HUES64 (cell line): Measurements from ENCODE around the gene SH2D5. TPM values are rescaled to one million over a fixed set of nuclear protein-coding genes. Genes with fewer than 3 reads are reported as not detected.

Source experiments
- H3K27ac ChIP-seq: 2 replicates; pipeline ENCODE4 v1.7.0; 2013; ENCODE audit warnings: low read depth, low read length, inconsistent platforms
- H3K27me3 ChIP-seq: 2 replicates; pipeline ENCODE4 v1.6.1; 2013; ENCODE audit warnings: mild to moderate bottlenecking, low read length; ENCODE audit not compliant: insufficient read depth
- H3K36me3 ChIP-seq: 2 replicates; pipeline ENCODE4 v1.6.1; 2013; ENCODE audit warnings: mild to moderate bottlenecking, low read length; ENCODE audit not compliant: insufficient read depth
- H3K4me1 ChIP-seq: 2 replicates; pipeline ENCODE4 v1.6.1; 2013; ENCODE audit warnings: mild to moderate bottlenecking, low read length, moderate library complexity; ENCODE audit not compliant: insufficient read depth
- H3K4me3 ChIP-seq: 2 replicates; pipeline ENCODE4 v1.5.1; 2013; ENCODE audit warnings: mild to moderate bottlenecking, low read length, moderate library complexity
- H3K9ac ChIP-seq: 2 replicates; pipeline ENCODE4 v1.6.1; 2013; ENCODE audit warnings: mild to moderate bottlenecking, low read depth, low read length
- H3K9me3 ChIP-seq: 2 replicates; pipeline ENCODE4 v1.6.1; 2013; ENCODE audit warnings: low read depth, low read length; ENCODE audit not compliant: insufficient read depth
- WGBS: fragments of 150-250, 120-280 bp; methylation state at CpG from one replicate; pipeline ENCODE4 v1.1.7; 2013; ENCODE audit warnings: missing lambda C conversion rate; 5-methylcytosine and 5-hydroxymethylcytosine counted together
- polyA plus RNA-seq, 2 experiments: library from polyadenylated mRNA; stranded (reverse); fragments of 50-300 nt; gene quantifications; one replicate each; pipeline ENCODE4 v1.2.3, GENCODE V29; 2013

Gene SH2D5
- polyA plus RNA-seq (2013, experiment 1 of 2): 8.2 TPM
- 8.6 TPM for polyA plus RNA-seq (2013, experiment 2 of 2)

GRCh38 chr1:20732588-20733359 lies at the start of gene SH2D5:
Gene SH2D5 (minus strand): TSS chr1:20732703. CDS start chr1:20728044, 4,659 bp downstream.
- Histone ChIP-seq H3K27ac (no peak within 1 kb of the TSS), H3K9ac (no peak within 1 kb of the TSS)
- WGBS: 3% methylated on average over 38 of the region's 38 CpGs

DNA sequence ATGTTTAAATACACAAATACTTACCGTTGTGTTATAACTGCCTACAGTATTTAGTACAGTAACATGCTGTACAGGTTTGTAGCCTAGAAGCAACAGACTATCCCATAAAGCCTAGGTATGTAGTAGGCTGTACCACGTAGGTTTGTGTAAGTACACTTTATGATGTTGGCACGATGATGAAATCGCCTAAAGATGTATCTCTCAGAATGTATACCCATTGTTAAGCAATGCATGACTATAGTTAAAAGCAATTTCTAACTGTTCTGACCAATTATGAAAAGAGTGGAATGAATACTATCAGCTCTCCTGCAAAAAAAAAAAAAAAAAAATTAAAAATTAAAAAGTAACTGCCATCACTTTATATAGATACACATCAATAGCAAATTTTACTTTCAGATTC lies 43.2 kb upstream of the SH2D5 start:
- Histone ChIP-seq H3K27me3 (no peaks in the 10 kb centered on the region), H3K9ac (no peak overlapping the region), H3K4me1 (no peaks in the 10 kb centered on the region), H3K9me3 (no peaks in the 10 kb centered on the region), H3K4me3 (no peak overlapping the region), H3K27ac (no peak overlapping the region), H3K36me3 (peaks cover 97% of the 10 kb centered on the region)
- WGBS: 100% methylated on average over 4 of the region's 4 CpGs

More at GRCh38 chr1:20732588-20733359, at the start of gene SH2D5:
- Histone ChIP-seq H3K4me1 (peaks cover 20% of the 10 kb centered on the region), H3K4me3 (peak within 1 kb of the TSS; percentile 55), H3K9me3 (no peaks in the 10 kb centered on the region), H3K36me3 (no peaks in the 10 kb centered on the region), H3K27me3 (peaks cover 49% of the 10 kb centered on the region)

DNA sequence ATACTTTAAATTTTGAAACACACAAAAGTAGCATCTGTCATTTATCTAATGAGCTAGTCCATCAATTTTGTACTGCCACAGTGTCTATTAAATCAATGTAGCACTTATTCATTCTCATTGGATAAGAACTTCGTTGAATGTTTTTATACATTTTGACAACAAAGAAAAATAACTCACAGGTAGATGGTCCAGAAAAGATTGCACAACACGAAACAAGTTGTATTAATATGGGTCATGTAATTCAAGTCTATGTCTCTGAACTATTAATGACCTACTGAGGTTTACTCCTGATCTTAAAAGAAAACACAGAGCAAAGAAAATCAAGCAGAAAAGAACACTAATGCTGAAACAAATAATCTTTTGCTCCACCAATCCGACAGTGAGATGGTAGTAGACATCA lies 39.3 kb upstream of the SH2D5 start:
- H3K9ac ChIP-seq: no peak overlapping the region
- no peak overlapping the region for H3K27ac ChIP-seq
- no peaks in the 10 kb centered on the region for H3K27me3 ChIP-seq
- 100% methylated on average over 3 of the region's 3 CpGs for WGBS
- no peaks in the 10 kb centered on the region for H3K9me3 ChIP-seq
- peaks cover 99% of the 10 kb centered on the region for H3K36me3 ChIP-seq
- no peaks in the 10 kb centered on the region for H3K4me1 ChIP-seq
- H3K4me3 ChIP-seq: no peak overlapping the region

GRCh38 chr1:20770314-20771087 lies 38.0 kb upstream of the SH2D5 start:
- Histone ChIP-seq H3K9me3 (no peaks in the 10 kb centered on the region), H3K4me1 (no peaks in the 10 kb centered on the region), H3K27me3 (no peaks in the 10 kb centered on the region), H3K36me3 (peaks cover 99% of the 10 kb centered on the region), H3K9ac (no peak overlapping the region), H3K4me3 (no peak overlapping the region), H3K27ac (no peak overlapping the region)
- WGBS: 98% methylated on average over 6 of the region's 6 CpGs

- Histone ChIP-seq H3K27me3 (no peaks in the 10 kb centered on the region), H3K4me3 (no peak overlapping the region), H3K9me3 (no peaks in the 10 kb centered on the region), H3K9ac (no peak overlapping the region), H3K36me3 (peaks cover 99% of the 10 kb centered on the region), H3K27ac (no peak overlapping the region), H3K4me1 (peaks cover 3% of the 10 kb centered on the region; the same call in 1 of the 2 replicates)
Measured at GRCh38 chr1:20767271-20767670, 34.8 kb upstream of the SH2D5 start.

DNA sequence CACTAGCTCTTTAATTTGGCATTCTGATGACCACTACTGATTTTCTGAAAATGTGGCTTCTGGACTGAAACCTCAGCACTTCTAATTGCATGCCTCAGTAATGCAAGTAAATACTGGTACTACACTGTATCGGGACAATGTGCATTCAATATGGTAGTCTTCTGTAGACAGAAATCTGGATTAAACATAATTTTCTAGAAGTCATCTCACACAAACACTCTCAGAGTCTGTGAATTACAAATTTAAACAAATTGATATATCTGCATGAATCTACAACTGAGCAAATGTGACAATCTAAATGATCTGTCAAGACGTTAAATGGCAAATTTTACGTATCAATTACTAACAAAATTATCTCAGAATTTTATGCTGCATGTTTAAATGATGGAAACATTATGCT lies 30.9 kb upstream of the SH2D5 start:
- Histone ChIP-seq H3K27me3 (no peaks in the 10 kb centered on the region), H3K36me3 (peaks cover 98% of the 10 kb centered on the region), H3K27ac (no peak overlapping the region), H3K4me3 (no peak overlapping the region), H3K9ac (no peak overlapping the region), H3K4me1 (peaks cover 3% of the 10 kb centered on the region; the same call in 1 of the 2 replicates), H3K9me3 (no peaks in the 10 kb centered on the region)
- 90% methylated on average over 2 of the region's 3 CpGs for WGBS

DNA sequence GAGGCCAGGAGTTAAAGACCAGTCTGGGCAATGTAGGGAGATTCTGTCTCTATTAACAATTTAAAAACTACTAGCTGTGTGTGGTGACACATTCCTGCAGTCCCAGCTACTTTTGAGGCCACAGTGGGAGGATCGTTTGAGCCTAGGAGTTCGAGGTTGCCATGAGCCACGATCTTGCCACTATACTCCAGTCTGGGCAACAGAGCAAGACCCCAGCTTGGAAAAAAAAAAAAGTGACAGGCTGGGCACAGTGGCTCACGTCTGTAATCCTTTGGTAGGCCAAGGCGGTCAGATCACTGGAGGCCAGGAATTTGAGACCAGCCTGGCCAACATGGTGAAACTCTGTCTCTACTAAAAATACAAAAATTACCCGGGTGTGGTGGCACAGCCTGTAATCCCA lies 27.8 kb upstream of the SH2D5 start:
- Histone ChIP-seq H3K36me3 (peaks cover 97% of the 10 kb centered on the region), H3K4me1 (peaks cover 3% of the 10 kb centered on the region; the same call in 1 of the 2 replicates), H3K9me3 (no peaks in the 10 kb centered on the region), H3K27ac (no peak overlapping the region), H3K27me3 (no peaks in the 10 kb centered on the region), H3K4me3 (no peak overlapping the region), H3K9ac (no peak overlapping the region)
- WGBS: 96% methylated on average over 6 of the region's 6 CpGs

DNA sequence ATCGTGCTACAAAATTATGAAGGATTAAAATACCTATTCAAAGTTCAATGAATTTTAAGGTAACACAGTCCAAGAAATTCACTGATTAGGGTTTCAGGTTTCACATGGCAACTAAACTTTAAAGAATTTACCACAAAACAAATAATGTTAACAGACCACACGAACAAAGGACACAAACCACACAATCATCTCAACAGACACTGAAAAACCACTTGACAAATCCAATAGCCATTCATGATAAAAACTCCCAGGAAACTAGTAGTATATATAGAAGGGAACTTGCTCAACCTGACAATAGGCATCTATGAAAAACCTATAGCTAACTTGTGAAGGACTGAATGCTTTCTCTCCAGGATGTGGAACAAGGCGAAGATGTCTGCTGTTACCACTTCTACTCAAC lies 21.1 kb upstream of the SH2D5 start:
- H3K27ac ChIP-seq: no peak overlapping the region
- no peaks in the 10 kb centered on the region for H3K27me3 ChIP-seq
- 96% methylated on average over 2 of the region's 3 CpGs for WGBS
- no peaks in the 10 kb centered on the region for H3K9me3 ChIP-seq
- no peak overlapping the region for H3K4me3 ChIP-seq
- H3K9ac ChIP-seq: no peak overlapping the region
- H3K4me1 ChIP-seq: 0 out of 2 replicates have a peak, but pooled peaks cover 5% of the 10 kb centered on the region
- H3K36me3 ChIP-seq: peaks cover 86% of the 10 kb centered on the region

GRCh38 chr1:20751462-20751990 lies 19.0 kb upstream of the SH2D5 start:
- Histone ChIP-seq H3K27ac (no peak overlapping the region), H3K9me3 (no peaks in the 10 kb centered on the region), H3K27me3 (no peaks in the 10 kb centered on the region), H3K4me1 (0 out of 2 replicates have a peak, but pooled peaks cover 5% of the 10 kb centered on the region), H3K9ac (no peak overlapping the region), H3K36me3 (peaks cover 89% of the 10 kb centered on the region), H3K4me3 (no peak overlapping the region)
- 65% methylated on average over 1 of the region's 3 CpGs for WGBS

DNA sequence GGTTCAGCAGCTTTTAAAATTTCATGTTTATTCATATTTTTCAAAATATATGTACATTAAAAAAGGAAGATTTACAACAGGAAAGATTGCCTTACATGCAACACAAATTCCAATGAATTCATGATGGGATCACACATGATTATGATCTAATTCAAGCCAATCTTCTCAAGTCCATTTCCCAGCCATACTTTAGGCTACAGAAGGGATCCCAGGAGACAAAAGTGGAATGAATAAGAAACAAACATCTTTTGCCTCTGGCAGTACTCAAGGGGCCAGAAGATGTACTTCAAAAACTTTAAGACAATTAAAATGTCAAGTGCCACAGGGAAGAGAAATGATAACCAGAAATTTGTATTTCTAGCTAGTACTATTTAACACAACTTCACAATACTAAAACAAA lies 10.2 kb upstream of the SH2D5 start:
- no peaks in the 10 kb centered on the region for H3K9me3 ChIP-seq
- H3K27me3 ChIP-seq: no peaks in the 10 kb centered on the region
- H3K36me3 ChIP-seq: peaks cover 93% of the 10 kb centered on the region
- no peak overlapping the region for H3K27ac ChIP-seq
- no peaks in the 10 kb centered on the region for H3K4me1 ChIP-seq
- H3K9ac ChIP-seq: no peak overlapping the region
- no peak overlapping the region for H3K4me3 ChIP-seq

- H3K27ac ChIP-seq: no peak overlapping the region
- no peaks in the 10 kb centered on the region for H3K27me3 ChIP-seq
- H3K9me3 ChIP-seq: no peaks in the 10 kb centered on the region
- H3K36me3 ChIP-seq: peaks cover 74% of the 10 kb centered on the region
- no peaks in the 10 kb centered on the region for H3K4me1 ChIP-seq
- H3K4me3 ChIP-seq: no peak overlapping the region
- WGBS: 100% methylated on average over 1 of the region's 2 CpGs
- H3K9ac ChIP-seq: no peak overlapping the region
Measured at GRCh38 chr1:20740781-20741180, 8.3 kb upstream of the SH2D5 start.
